Smooth muscle cell of the coronary artery (primary cell): ENCODE results near the gene PLA2G15. TPM values are rescaled to one million over a fixed set of nuclear protein-coding genes. Genes with fewer than 3 reads are reported as not detected.

ENCODE experiments used
- total RNA-seq: library from RNA; depleted of rRNA; stranded (reverse); fragments of >200 nt; gene quantifications from 2 replicates; pipeline ENCODE4 v1.2.3, GENCODE V29; 2014; ENCODE audit warnings: low replicate concordance

Gene PLA2G15
- total RNA-seq, result 18.6 and 23.8 TPM in 2 replicates

GRCh38 chr16:68244903-68245853 lies at the start of gene PLA2G15:
TSS of gene PLA2G15 (plus strand) at chr16:68245373. CDS start at chr16:68245427, 54 bp downstream.

GRCh38 chr16:68235887-68236136 lies 9.4 kb upstream of the PLA2G15 start, which contains the start of gene ESRP2:
TSS of gene ESRP2 (minus strand) at chr16:68236127. CDS start at chr16:68236045, 82 bp downstream.

GRCh38 chr16:68264128-68265077 lies 19.2 kb downstream of the PLA2G15 start, which contains the start of gene SLC7A6:
TSS of gene SLC7A6 (plus strand) at chr16:68264526. CDS start at chr16:68274727, 10,201 bp downstream.

Other genes with a start within 250 kb of the PLA2G15 start
- not detected in 2 replicates for gene DPEP2, start 245.9 kb upstream of the PLA2G15 start, total RNA-seq
- gene DPEP2NB, start 229.5 kb upstream of the PLA2G15 start, total RNA-seq, result not detected in 2 replicates
- 4.9 and 8.7 TPM in 2 replicates for gene DDX28, start 222.1 kb upstream of the PLA2G15 start, total RNA-seq
- gene DUS2, start 222.1 kb upstream of the PLA2G15 start, total RNA-seq, result 11.7 and 14.4 TPM in 2 replicates
- gene NFATC3, start 160.0 kb upstream of the PLA2G15 start, total RNA-seq, result 5.9 and 8.2 TPM in 2 replicates
- under 0.01 TPM in 1 of 2 replicates, not detected in the other for gene ESRP2, start 9.2 kb upstream of the PLA2G15 start, total RNA-seq
- 12.1 and 12.9 TPM in 2 replicates for gene SLC7A6, start 19.2 kb downstream of the PLA2G15 start, total RNA-seq
- gene SLC7A6OS, start 65.6 kb downstream of the PLA2G15 start, total RNA-seq, result 12.4 and 20.4 TPM in 2 replicates
- 32.9 and 84.5 TPM in 2 replicates for gene PRMT7, start 65.6 kb downstream of the PLA2G15 start, total RNA-seq
- gene SMPD3, start 203.1 kb downstream of the PLA2G15 start, total RNA-seq, result not detected in 2 replicates